Naive thymus-derived CD8-positive, alpha-beta T cell (primary cell): ENCODE measurements around the gene TMEM218. TPM values are rescaled to one million over a fixed set of nuclear protein-coding genes. Genes with fewer than 3 reads are reported as not detected.

Experiments
- ATAC-seq, 2 donors: fragments of 150-1000 bp; cut with Tn5 transposase in 1 of 2; sonication (Bioruptor Pico), chemical (Tn5 transposase) in 1 of 2; 1 replicate in 1 of 2; 2 replicates in 1 of 2; pipeline ENCODE4 v1.10.0; 2021; ENCODE audit warnings: mild to moderate bottlenecking in 2 of 2, moderate library complexity in 2 of 2
- POLR2A ChIA-PET: fragments of 350-600 bp; sonication (Branson Sonifier 250); formaldehyde crosslinking; loops from one replicate; lab custom pipeline; 2021; ENCODE audit warnings: antibody characterized with exemption; lab: Charles Lee
- DNase-seq, 10 donors: peaks; one replicate each; pipeline versions ENCODE4 v3.0.0 to v3.0.0-alpha.2; 2020 to 2022
- H3K27ac Mint-ChIP-seq, 10 donors: one replicate each; pipeline ENCODE4 v1.8.0; 2020 to 2022; ENCODE audit warnings: mild to moderate bottlenecking in 10 of 10, mixed read lengths in 10 of 10, moderate library complexity in 4 of 10, inconsistent platforms in 1 of 10
- H3K27me3 Mint-ChIP-seq, 5 donors: one replicate each; pipeline ENCODE4 v1.8.0; 2021 to 2022; ENCODE audit warnings: mixed read lengths in 5 of 5
- H3K36me3 Mint-ChIP-seq, 3 donors: one replicate each; pipeline ENCODE4 v1.8.0; 2020 to 2022; ENCODE audit warnings: mixed read lengths in 3 of 3, mild to moderate bottlenecking in 2 of 3, inconsistent platforms in 1 of 3
- H3K4me1 Mint-ChIP-seq, 4 donors: one replicate each; pipeline ENCODE4 v1.8.0; 2021 to 2022; ENCODE audit warnings: mixed read lengths in 4 of 4
- H3K4me3 Mint-ChIP-seq, 10 donors: one replicate each; pipeline ENCODE4 v1.8.0; 2020 to 2022; ENCODE audit warnings: mild to moderate bottlenecking in 10 of 10, mixed read lengths in 10 of 10, moderate library complexity in 6 of 10, inconsistent platforms in 1 of 10
- H3K9me3 Mint-ChIP-seq, 9 donors: one replicate each; pipeline ENCODE4 v1.8.0; 2020 to 2022; ENCODE audit warnings: mixed read lengths in 9 of 9, mild to moderate bottlenecking in 3 of 9, inconsistent platforms in 1 of 9, moderate library complexity in 1 of 9
- polyA plus RNA-seq, 3 donors: library from polyadenylated mRNA; unstranded; fragments of 300-500 nt; fragmentation: Illumina TruSeq; gene quantifications; one replicate each; pipeline ENCODE4 v1.2.3, GENCODE V29; 2021
- total RNA-seq, 8 experiments: library from RNA in 2 of 8; stranded (reverse) in 2 of 8; gene quantifications; one replicate each; pipeline ENCODE4 v1.2.3 and lab custom pipeline; 2021 to 2026

Gene TMEM218
- total and polyA plus RNA-seq, 5 experiments from 2014 or later = 12.2 to 40.1 (median 30.0) TPM

DNA sequence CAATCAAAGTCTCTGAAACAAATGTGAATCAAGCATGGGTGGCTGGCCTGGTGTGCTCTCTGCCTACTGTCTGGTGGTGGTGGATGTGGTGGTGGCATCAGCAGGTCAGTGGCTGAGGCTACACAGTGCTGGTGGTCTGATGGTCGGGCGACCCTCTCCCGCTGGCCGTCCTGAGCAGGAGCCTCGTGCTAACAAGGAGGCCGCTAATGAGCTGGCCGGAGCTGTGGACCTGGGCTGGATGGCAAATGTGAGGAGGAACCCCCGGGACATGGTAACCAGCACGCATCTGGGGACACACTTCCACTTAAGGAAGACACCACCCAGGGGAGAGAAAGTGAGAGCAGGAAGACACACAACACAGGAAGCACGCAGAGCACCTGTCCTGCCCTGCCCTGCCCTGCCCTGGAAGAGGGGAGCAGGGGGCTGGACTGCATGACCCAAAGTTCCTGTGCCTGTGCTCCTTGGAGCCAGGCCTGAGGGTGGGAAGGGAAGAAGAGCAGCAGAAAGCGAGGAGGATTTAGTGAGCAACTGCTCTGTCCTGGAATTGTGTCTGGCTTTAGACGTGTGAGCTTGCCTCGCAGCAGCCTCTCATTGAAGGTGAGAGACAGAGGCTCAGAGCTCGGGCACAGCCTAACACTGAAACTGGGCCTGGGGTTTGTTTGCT lies 24.7 kb downstream of the TMEM218 start:
- H3K27me3 Mint-ChIP-seq = peaks cover 0 to 5% (median 0%) of the 10 kb centered on the region in 5 donors
- DNase-seq = no peak
- H3K4me1 Mint-ChIP-seq = peaks cover 0 to 11% (median 2%) of the 10 kb centered on the region in 4 donors
- H3K27ac Mint-ChIP-seq = peak overlapping the region in 2 of 10 donors; percentile 43 to 63
- POLR2A ChIA-PET = no interaction called here
- no peak for ATAC-seq
- no peak overlapping the region for H3K4me3 Mint-ChIP-seq
- no peaks in the 10 kb centered on the region for H3K9me3 Mint-ChIP-seq
- no peaks in the 10 kb centered on the region for H3K36me3 Mint-ChIP-seq

DNA sequence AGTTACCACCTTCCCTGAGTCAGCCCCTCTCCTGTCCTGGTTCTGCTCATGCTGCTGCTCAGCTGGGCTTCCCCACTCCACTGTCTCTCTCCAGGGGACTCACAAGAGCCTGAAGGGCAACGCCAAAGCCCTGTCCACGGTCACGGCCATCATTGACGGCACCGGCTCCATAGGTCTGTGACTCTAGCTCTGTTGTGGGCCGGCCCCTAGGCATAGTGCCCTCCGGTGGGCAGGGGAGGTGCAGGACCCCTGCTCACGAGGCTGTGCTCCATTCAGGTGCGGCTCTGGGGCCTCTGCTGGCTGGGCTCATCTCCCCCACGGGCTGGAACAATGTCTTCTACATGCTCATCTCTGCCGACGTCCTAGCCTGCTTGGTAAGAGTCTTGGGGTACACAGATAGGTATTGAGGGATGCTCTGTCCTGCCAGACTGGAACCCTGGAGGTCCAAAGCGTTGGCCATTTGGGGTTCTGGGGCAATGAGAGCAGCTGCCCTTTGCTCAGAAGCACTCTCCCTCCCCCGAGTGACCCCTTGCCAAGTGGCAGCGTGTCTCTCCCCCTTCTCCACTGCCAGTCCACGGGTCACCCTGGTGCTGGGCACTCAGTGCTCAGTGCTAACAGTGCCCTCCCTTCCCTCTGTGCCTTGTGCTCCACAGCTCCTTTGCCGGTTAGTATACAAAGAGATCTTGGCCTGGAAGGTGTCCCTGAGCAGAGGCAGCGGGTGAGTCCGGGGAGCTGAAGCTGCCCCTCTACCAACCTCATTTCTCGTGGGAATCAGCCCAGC lies 25.9 kb downstream of the TMEM218 start:
- no peak for DNase-seq
- Mint-ChIP-seq H3K9me3 (no peaks in the 10 kb centered on the region), H3K4me3 (no peak overlapping the region), H3K27ac (no peak overlapping the region), H3K4me1 (peaks cover 0 to 1% (median 0%) of the 10 kb centered on the region in 4 donors), H3K27me3 (peaks cover 0 to 6% (median 0%) of the 10 kb centered on the region in 5 donors), H3K36me3 (no peaks in the 10 kb centered on the region)
- POLR2A ChIA-PET = no interaction called here
- no peak for ATAC-seq

DNA sequence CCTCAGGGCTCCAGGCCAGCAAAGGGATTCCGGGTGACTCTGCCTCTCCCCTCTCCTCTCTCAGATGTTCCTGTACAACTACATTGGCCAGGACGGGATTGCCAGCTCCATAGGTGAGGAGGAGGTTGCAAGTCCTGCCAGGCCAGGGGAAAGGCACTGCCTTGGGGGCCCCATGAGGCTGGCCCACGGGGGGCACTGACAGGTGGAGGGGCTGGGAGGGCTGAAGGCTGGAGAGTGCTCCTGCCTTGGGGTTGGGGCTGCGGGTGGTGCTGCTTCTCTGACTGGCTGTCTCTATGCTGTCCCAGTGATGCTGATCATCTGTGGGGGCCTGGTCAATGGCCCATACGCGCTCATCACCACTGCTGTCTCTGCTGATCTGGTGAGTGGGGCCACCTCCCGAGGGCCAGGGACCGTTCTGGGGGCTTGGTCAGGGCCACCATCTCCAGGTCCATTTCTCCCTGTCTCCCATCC lies 26.6 kb downstream of the TMEM218 start:
- no peak for DNase-seq
- no peak for ATAC-seq
- Mint-ChIP-seq H3K27me3 (peaks cover 0 to 6% (median 0%) of the 10 kb centered on the region in 5 donors), H3K9me3 (no peaks in the 10 kb centered on the region), H3K27ac (no peak overlapping the region), H3K4me3 (no peak overlapping the region), H3K36me3 (no peaks in the 10 kb centered on the region), H3K4me1 (no peaks in the 10 kb centered on the region)
- POLR2A ChIA-PET = no interaction called here

DNA sequence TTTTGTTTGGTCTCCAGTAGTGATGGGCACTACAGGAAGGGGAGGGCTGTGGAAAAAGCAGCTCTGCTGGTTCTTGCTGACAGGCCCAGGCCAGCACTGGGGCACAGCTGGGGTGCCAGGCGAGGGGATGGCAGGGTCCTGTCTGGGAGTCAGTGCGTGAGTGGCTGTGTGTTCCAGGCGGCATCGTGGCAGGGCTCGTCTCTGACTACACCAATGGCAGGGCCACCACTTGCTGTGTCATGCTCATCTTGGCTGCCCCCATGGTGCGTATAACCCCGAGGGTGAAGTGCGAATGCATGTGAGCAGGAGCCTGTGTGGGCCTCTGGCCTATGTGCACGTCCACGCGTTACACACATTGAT lies 27.4 kb downstream of the TMEM218 start:
- POLR2A ChIA-PET = no interaction called here
- H3K9me3 Mint-ChIP-seq = no peaks in the 10 kb centered on the region
- no peak overlapping the region for H3K4me3 Mint-ChIP-seq
- H3K4me1 Mint-ChIP-seq = no peaks in the 10 kb centered on the region
- peaks cover 0 to 6% (median 0%) of the 10 kb centered on the region in 5 donors for H3K27me3 Mint-ChIP-seq
- DNase-seq (no peak), ATAC-seq (no peak)
- H3K27ac Mint-ChIP-seq = peak overlapping the region in 2 of 10 donors; percentile 11 to 80
- no peaks in the 10 kb centered on the region for H3K36me3 Mint-ChIP-seq

DNA sequence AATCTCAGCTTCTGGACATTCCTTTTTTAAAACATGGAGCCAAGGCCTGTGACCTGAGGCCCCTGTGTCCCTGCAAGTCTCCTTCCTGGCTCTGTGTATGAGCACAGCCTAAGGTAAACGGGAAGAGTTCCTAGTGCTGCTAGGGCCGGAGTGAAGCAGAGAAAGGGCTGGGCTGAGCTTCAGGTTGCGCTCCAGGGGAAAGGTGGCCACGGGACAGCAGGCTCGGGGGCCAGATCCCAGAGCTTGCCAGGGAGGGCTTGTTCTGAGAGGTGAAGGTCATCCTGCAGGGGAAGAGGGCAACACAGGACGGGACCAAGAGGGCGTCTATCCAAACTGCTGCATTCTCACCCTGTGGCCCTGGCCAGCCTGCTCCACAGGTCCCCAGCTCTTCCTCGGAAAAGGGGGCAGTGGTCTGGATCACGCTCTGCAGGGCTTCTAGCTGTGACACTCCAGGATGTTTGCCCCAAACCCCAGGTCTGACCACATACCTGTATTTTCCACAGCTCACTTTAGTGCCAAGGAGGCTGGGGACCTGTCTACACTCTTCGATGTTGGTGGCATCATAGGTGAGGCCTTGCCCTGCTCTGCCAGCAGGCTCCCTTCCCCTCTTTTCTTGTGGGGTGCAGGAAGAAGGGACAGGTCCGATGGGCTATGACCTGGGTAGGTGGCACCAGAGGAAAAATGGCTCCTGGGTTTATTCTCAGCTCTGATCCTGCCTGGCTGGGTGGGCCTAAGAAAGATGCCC lies 27.9 kb downstream of the TMEM218 start:
- Mint-ChIP-seq H3K27ac (no peak overlapping the region), H3K4me1 (no peaks in the 10 kb centered on the region), H3K36me3 (no peaks in the 10 kb centered on the region), H3K9me3 (peaks cover 0 to 1% (median 0%) of the 10 kb centered on the region in 9 donors), H3K27me3 (peaks cover 0 to 6% (median 0%) of the 10 kb centered on the region in 5 donors), H3K4me3 (no peak overlapping the region)
- ATAC-seq (no peak), DNase-seq (no peak)
- POLR2A ChIA-PET = no interaction called here

DNA sequence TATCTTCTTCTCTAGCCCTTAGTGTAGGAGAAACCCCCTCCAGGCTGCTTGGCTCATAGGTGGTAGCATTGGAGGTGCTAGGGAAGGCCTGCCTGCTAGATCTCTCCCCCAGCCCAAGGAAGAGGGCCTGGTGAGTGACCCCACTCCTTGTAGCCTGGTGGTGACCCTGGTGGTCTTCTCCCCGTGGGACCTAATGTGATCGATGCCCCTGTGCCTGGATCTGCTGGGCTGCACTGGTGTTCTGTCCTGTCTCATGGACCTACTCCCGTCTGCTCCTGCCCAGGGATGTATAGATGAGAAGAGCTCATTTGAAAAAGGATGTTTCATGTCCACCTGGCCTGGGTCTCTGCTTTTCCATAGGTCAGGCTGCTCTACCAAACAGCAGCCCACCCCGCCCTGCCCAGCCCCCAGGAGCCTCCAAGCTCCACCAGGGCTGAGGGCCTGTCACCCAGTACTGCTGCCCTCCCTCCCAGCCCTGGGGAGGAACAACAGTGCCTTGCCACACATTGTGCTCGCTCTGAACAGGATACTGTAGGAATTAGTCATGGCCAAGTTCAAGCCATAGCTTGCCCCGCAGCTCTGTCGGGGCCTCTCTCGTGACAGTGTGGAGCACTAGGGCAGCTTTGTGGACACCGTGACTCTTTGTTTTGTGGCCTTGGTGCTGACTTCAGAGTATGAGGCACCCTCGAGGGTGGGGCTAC lies 28.7 kb downstream of the TMEM218 start:
- DNase-seq (no peak), ATAC-seq (no peak)
- Mint-ChIP-seq H3K36me3 (no peaks in the 10 kb centered on the region), H3K4me3 (no peak overlapping the region), H3K4me1 (peaks cover 0 to 2% (median 0%) of the 10 kb centered on the region in 4 donors), H3K9me3 (peaks cover 0 to 1% (median 0%) of the 10 kb centered on the region in 9 donors), H3K27me3 (peaks cover 0 to 8% (median 2%) of the 10 kb centered on the region in 5 donors), H3K27ac (peak overlapping the region in 2 of 10 donors; percentile 31 to 43)
- POLR2A ChIA-PET = no interaction called here

DNA sequence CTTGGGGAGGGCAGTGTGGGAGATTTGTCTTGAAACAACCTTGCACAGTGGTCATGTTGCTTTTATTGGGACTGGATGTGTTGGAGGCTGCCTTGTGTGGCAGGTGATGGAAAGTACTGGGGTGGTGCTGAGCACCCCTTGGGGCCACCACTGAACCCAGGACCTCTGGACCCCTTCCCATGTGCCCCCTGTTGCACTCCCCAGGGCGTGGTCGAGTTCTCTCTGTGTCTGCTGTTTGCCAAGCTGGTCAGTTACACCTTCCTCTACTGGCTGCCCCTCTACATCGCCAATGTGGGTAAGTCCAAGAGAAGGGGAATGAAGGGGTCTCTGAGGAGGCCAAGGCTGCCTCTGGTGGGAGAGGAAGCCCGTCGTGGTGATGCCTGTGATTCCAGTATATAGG lies 29.4 kb downstream of the TMEM218 start:
- ATAC-seq (no peak), DNase-seq (no peak)
- peaks cover 0 to 10% (median 4%) of the 10 kb centered on the region in 5 donors for H3K27me3 Mint-ChIP-seq
- no peak overlapping the region for H3K27ac Mint-ChIP-seq
- H3K36me3 Mint-ChIP-seq = no peaks in the 10 kb centered on the region
- H3K4me1 Mint-ChIP-seq = peaks cover 0 to 2% (median 0%) of the 10 kb centered on the region in 4 donors
- H3K4me3 Mint-ChIP-seq = no peak overlapping the region
- peaks cover 0 to 1% (median 0%) of the 10 kb centered on the region in 9 donors for H3K9me3 Mint-ChIP-seq
- POLR2A ChIA-PET = no interaction called here

DNA sequence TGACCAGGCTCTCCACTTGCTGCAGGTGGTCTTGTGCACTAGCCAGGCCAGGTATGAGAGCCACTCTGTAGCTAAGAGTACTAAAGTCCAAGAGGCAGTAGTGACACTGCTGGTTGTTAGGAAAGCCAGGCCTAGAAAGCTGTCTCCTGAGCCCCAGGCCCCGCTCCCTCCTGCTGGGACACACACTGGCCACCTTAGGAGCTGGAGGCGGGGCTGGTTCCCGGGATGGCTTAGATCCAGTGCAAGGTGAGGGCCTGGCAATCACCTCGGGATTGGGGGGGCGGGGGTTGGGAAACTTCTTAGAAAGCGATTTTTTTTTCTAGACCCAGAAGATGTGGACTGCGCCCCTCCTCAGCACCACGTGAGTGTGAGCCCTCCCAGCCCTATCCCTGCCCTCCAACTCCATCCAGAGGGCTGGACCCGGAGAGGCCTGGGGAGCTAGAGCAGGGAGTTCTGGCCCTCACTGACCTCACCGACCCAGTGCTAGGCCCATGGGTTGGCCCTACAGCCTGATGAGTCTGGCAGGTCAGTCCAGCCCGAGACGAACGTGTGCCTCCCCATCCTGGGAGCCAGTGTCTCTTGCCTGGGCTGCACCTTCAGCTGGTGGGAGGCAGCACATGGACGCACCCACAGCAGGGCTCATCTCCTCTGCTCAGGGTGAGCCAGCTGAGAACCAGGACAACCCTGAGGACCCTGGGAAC lies 30.2 kb downstream of the TMEM218 start:
- Mint-ChIP-seq H3K9me3 (peaks cover 0 to 1% (median 0%) of the 10 kb centered on the region in 9 donors), H3K4me1 (peaks cover 0 to 2% (median 0%) of the 10 kb centered on the region in 4 donors), H3K27me3 (peaks cover 0 to 10% (median 4%) of the 10 kb centered on the region in 5 donors), H3K4me3 (no peak overlapping the region), H3K27ac (no peak overlapping the region), H3K36me3 (no peaks in the 10 kb centered on the region)
- DNase-seq = no peak
- ATAC-seq = no peak
- POLR2A ChIA-PET = no interaction called here

DNA sequence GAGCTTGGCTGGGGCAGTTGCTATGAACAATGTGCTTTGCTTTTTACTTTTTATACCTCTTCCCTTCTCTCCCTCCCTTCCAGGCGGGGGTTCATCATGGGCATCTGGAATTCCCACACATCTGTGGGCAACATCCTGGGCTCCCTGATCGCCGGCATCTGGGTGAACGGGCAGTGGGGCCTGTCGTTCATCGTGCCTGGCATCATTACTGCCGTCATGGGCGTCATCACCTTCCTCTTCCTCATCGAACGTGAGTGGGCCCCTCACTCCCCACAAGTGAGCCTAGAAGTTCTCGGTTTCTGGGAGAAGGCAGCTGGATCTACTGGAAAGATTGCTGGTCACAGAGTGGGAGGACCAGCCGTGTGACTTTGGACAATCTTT lies 30.9 kb downstream of the TMEM218 start:
- H3K9me3 Mint-ChIP-seq = peaks cover 0 to 1% (median 0%) of the 10 kb centered on the region in 9 donors
- H3K27me3 Mint-ChIP-seq = peaks cover 0 to 10% (median 4%) of the 10 kb centered on the region in 5 donors
- ATAC-seq = no peak
- H3K4me1 Mint-ChIP-seq = peaks cover 0 to 2% (median 0%) of the 10 kb centered on the region in 4 donors
- DNase-seq = no peak
- POLR2A ChIA-PET = no interaction called here
- H3K36me3 Mint-ChIP-seq = no peaks in the 10 kb centered on the region
- no peak overlapping the region for H3K4me3 Mint-ChIP-seq
- H3K27ac Mint-ChIP-seq = no peak overlapping the region

DNA sequence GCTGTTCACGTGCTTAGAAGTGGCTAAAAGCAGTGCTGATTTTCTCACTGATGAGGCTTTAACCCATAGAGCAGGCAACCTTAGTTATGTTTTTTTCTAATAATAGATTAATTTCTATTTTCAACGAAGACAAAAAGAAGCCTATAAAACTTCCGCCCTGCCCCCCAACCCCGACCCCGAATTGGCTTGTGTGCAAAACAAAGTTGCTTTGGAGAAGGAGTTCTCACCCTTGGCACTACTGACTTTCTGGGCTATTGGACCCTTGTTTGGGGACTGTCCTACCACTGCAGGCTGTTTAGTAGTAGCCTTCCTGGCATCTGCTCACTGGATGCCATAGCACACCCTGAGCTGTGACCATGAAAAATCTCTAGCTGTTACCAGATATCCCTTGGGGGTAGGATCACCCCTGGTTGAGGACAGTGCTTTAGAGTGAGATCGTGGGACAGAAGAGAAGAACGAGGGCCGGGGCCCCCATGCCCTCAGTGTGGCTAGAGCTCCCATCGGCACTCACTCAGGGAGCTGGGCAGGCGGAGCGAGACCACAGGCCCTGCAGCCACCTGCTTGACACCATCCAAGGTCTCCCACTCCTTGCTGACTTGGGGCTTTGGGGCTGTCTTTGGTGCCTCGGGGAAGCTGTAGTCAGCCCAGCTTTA lies 31.4 kb downstream of the TMEM218 start:
- no peak overlapping the region for H3K4me3 Mint-ChIP-seq
- ATAC-seq (no peak), DNase-seq (no peak)
- H3K36me3 Mint-ChIP-seq = no peaks in the 10 kb centered on the region
- H3K27me3 Mint-ChIP-seq = peaks cover 0 to 10% (median 4%) of the 10 kb centered on the region in 5 donors
- H3K27ac Mint-ChIP-seq = no peak overlapping the region
- POLR2A ChIA-PET = no interaction called here
- peaks cover 0 to 2% (median 0%) of the 10 kb centered on the region in 4 donors for H3K4me1 Mint-ChIP-seq
- H3K9me3 Mint-ChIP-seq = peaks cover 0 to 1% (median 0%) of the 10 kb centered on the region in 9 donors

DNA sequence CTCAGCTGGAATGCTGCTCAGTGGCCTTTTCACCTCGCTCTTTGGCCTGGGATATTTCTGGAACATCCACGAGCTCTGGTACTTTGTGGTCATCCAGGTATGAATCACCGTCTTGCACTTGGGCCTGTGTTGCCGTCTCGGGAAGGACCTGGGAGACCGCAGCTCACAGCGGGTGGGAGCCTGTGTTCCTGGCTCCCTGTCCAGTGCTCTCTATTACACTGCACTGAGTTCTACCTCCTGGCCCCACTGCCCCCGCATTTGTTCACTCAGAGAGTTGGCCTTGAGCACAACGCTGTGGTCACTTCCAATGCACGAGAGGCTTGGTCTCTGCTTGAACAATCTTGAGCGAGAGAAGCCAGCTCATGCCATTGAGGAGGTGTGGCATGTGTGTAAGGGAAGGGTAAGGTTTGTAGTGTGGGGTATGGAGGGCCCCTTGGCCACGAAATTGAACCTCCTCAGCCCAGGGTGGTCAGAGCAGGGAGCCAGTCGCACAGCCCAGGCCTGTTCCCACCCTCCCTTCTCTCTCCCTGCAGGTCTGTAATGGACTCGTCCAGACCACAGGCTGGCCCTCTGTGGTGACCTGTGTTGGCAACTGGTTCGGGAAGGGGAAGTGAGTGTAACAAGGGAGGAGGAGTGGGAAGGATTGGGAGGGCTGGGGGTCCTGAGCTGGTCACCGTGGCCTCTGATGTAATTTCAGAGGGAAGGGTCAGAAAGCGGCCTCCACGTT lies 32.1 kb downstream of the TMEM218 start:
- Mint-ChIP-seq H3K36me3 (no peaks in the 10 kb centered on the region), H3K4me1 (peaks cover 0 to 2% (median 0%) of the 10 kb centered on the region in 4 donors), H3K4me3 (no peak overlapping the region), H3K27me3 (peaks cover 0 to 11% (median 4%) of the 10 kb centered on the region in 5 donors), H3K27ac (no peak overlapping the region), H3K9me3 (peaks cover 0 to 1% (median 0%) of the 10 kb centered on the region in 9 donors)
- POLR2A ChIA-PET = no interaction called here
- ATAC-seq = no peak
- no peak for DNase-seq
